Cardiac muscle cell (in vitro differentiated cells and primary cell): ENCODE measurements around the gene TMEM245. TPM values are rescaled to one million over a fixed set of nuclear protein-coding genes. Genes with fewer than 3 reads are reported as not detected.

Experiments
- DNase-seq, 2 donors: peaks; one replicate each; pipeline versions ENCODE4 v3.0.0 to v3.0.0-alpha.2; 2010 to 2017; ENCODE audit warnings: low read depth in 1 of 2, low spot score in 1 of 2
- H3K27ac ChIP-seq: fragments of 200-600 bp; sonication (generic); 2 replicates; pipeline ENCODE4 v1.5.1; 2016
- H3K27me3 ChIP-seq: fragments of 200-600 bp; sonication (generic); 2 replicates; pipeline ENCODE4 v1.6.0; 2016; ENCODE audit warnings: control low read depth
- H3K36me3 ChIP-seq: fragments of 200-600 bp; sonication (generic); 2 replicates; pipeline ENCODE4 v1.5.1; 2016; ENCODE audit warnings: control low read depth
- H3K4me1 ChIP-seq: fragments of 200-600 bp; sonication (generic); 2 replicates; pipeline ENCODE4 v1.8.1; 2017; ENCODE audit warnings: low read depth, mild to moderate bottlenecking, mixed run types
- H3K4me3 ChIP-seq: fragments of 200-600 bp; sonication (generic); 2 replicates; pipeline ENCODE4 v1.5.1; 2016; ENCODE audit warnings: mild to moderate bottlenecking
- H3K9me3 ChIP-seq: fragments of 200-600 bp; sonication (generic); 2 replicates; pipeline ENCODE4 v1.5.1; 2017; ENCODE audit warnings: low read depth, mild to moderate bottlenecking, control low read depth
- polyA plus RNA-seq: library from polyadenylated mRNA; unstranded; fragments of >200 nt; fragmentation: Nextera tagmentation; extraction: Ambion mirVana; gene quantifications from 2 replicates; pipeline ENCODE4 v1.2.1, GENCODE V29; 2016
- total RNA-seq: library from RNA; depleted of rRNA; stranded (reverse); fragments of >200 nt; gene quantifications from 2 replicates; pipeline ENCODE4 v1.2.3, GENCODE V29; 2016
- TF ChIP-seq, protein P1 (sequence below): IDR thresholded peaks from 2 replicates; pipeline ENCODE4 v1.5.1; 2012; ENCODE audit warnings: low read depth, mild to moderate bottlenecking, low read length

Gene TMEM245
- total and polyA plus RNA-seq, 2 experiments from 2014 or later = 75.6 to 88.1 TPM

DNA sequence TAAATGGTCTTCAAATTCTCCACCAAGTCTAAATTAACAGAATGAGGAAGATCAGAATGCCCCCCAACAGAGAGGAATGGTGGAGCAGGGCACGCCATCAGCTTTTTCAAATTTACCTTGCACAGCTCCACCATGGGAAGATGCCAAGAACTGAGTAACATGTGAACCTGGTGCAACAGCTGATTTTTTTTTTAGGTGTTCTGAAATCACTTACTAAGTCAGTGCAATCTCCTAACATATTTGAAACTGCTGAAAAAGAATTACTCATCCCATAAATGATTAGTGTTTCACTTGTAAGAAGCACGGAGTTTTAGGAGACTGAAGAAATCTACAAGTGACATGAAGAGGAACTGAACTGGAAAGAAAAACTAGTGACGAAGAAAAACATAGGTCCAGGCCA, 5.1 kb downstream of the TMEM245 start:
- Histone ChIP-seq H3K9me3 (no peaks in the 10 kb centered on the region), H3K27me3 (no peaks in the 10 kb centered on the region), H3K4me3 (no peak overlapping the region), H3K36me3 (no peaks in the 10 kb centered on the region), H3K27ac (peak overlapping the region; percentile 93), H3K4me1 (peaks cover 63% of the 10 kb centered on the region)
- TF ChIP-seq, protein P1, sequence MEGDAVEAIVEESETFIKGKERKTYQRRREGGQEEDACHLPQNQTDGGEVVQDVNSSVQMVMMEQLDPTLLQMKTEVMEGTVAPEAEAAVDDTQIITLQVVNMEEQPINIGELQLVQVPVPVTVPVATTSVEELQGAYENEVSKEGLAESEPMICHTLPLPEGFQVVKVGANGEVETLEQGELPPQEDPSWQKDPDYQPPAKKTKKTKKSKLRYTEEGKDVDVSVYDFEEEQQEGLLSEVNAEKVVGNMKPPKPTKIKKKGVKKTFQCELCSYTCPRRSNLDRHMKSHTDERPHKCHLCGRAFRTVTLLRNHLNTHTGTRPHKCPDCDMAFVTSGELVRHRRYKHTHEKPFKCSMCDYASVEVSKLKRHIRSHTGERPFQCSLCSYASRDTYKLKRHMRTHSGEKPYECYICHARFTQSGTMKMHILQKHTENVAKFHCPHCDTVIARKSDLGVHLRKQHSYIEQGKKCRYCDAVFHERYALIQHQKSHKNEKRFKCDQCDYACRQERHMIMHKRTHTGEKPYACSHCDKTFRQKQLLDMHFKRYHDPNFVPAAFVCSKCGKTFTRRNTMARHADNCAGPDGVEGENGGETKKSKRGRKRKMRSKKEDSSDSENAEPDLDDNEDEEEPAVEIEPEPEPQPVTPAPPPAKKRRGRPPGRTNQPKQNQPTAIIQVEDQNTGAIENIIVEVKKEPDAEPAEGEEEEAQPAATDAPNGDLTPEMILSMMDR = no peak
- DNase-seq = peak in 1 of 2 donors; percentile 45

DNA sequence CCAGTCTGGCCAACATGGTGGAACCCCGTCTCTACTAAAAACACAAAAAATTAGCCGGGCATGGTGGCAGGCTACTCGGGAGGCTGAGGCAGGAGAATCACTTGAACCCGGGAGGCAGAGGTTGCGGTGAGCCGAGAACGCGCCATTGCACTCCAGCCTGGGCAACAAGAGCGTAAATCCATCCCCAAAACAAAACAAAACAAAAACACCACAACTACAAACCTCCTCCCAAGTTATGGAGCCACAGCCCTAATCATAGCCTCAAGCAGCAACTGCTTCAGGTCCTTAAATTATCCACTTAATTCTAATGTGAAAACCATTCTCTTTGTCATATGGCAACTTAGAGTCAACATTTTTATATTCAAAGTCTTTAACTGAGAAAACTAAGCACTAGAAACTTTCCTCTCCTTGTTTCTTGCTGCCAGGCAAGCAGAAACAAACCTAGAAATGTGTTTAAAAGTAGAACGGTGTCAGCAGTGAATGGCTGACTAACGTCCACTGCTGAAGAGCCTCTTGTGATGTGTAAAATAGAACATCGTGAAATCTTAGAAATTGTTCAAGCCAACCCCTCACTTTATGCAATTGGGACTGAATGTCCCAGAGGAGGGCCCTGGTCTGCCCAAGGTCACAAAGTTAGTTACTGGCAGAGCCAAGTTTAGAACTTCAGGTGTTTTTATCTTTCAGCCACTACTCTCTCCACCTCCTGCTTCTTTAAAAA, 5.7 kb downstream of the TMEM245 start:
- TF ChIP-seq, protein P1 = no peak
- H3K27me3 ChIP-seq = no peaks in the 10 kb centered on the region
- H3K36me3 ChIP-seq = no peaks in the 10 kb centered on the region
- peak overlapping the region; percentile 93 for H3K27ac ChIP-seq
- no peaks in the 10 kb centered on the region for H3K9me3 ChIP-seq
- no peak for DNase-seq
- no peak overlapping the region for H3K4me3 ChIP-seq
- H3K4me1 ChIP-seq = peaks cover 69% of the 10 kb centered on the region

DNA sequence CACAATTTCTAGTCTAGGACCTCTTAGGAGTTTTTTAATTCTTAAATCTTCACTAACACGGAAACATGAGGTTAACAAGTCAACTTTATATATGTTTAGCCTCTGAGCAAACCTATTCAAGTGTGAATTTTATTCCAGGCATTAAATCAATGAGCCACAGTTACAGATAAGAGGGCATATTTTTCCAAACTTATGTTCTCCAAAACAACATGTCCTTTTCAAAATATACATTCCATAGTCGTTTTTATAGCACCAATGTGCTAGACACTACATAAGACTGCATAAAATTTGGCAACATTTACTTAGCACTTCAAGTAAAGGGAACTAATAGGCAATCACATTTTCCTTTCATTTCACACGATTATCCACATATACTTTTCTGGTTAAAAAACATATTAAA, 6.5 kb downstream of the TMEM245 start:
- H3K36me3 ChIP-seq = no peaks in the 10 kb centered on the region
- no peak for DNase-seq
- no peaks in the 10 kb centered on the region for H3K27me3 ChIP-seq
- TF ChIP-seq, protein P1 = no peak
- no peak overlapping the region for H3K4me3 ChIP-seq
- no peaks in the 10 kb centered on the region for H3K9me3 ChIP-seq
- H3K4me1 ChIP-seq = peaks cover 77% of the 10 kb centered on the region
- H3K27ac ChIP-seq = peak overlapping the region; percentile 93

DNA sequence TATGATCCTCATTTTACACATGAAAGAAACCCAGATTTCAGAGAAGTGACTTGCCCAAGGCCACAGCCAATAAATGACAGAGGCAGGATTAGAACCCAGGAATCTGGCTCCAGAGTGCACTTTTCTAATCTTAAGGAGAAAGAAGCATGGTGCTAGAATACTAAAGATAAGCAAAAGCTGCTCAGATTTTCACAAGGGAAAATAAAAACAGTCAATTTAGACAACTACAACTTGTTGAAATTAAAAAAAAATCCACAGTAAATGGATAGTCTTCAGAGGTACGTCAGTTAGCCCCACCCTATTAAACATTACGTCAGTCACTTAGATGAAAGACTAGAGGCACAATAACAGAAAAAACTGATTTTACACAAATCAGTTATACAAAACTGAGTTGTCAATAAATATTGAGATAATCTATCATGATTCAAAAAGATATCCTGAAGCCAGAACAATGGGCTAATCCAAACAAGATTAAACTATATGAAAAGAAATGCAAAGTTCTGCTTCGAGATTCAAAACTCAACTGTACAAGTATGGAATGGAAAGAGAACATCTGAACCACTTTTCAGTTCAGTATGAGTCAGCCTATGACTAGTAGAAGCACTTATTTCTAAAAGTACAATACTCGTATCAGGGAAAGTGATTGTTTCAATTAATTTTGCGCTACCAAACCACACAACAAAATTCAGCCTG, 9.3 kb downstream of the TMEM245 start:
- H3K4me3 ChIP-seq = no peak overlapping the region
- H3K4me1 ChIP-seq = peaks cover 81% of the 10 kb centered on the region
- H3K27me3 ChIP-seq = no peaks in the 10 kb centered on the region
- peak overlapping the region; percentile 77 for H3K27ac ChIP-seq
- peak in 1 of 2 donors; percentile 67 for DNase-seq
- no peaks in the 10 kb centered on the region for H3K36me3 ChIP-seq
- H3K9me3 ChIP-seq = no peaks in the 10 kb centered on the region
- TF ChIP-seq, protein P1 = no peak

DNA sequence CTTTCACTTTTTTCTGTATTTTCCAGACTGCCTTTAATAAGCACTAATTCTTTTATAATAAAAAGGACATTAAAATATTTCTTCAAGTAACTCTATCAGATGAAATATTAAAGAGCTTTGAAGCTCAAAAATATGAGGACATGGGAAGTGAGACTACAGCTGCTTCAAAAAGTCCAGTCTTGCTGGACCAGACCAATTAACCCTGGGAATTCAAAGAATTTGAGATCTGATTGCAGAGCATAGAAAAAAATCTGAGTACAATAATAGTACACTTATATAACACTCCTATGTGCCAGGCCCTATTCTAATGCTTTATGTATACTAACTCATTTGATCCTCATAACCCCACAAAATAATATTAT, 9.8 kb downstream of the TMEM245 start:
- no peak overlapping the region for H3K4me3 ChIP-seq
- peaks cover 81% of the 10 kb centered on the region for H3K4me1 ChIP-seq
- TF ChIP-seq, protein P1 = no peak
- peak; percentile 38 to 54 for DNase-seq
- H3K36me3 ChIP-seq = no peaks in the 10 kb centered on the region
- H3K9me3 ChIP-seq = no peaks in the 10 kb centered on the region
- H3K27me3 ChIP-seq = no peaks in the 10 kb centered on the region
- H3K27ac ChIP-seq = peak overlapping the region; percentile 77
